H4 (cell line): ENCODE data around the gene ICAM3. TPM values are rescaled to one million over a fixed set of nuclear protein-coding genes. Genes with fewer than 3 reads are reported as not detected.
"Not testable (repeated sequence)": the region's sequence is repeated elsewhere in the genome, so short reads cannot be mapped to it uniquely, and the experiment has no call there.

ENCODE experiments used
- DNase-seq: peaks from one replicate; pipeline ENCODE4 v3.0.0-alpha.2; 2015; ENCODE audit warnings: low spot score
- total RNA-seq: library from RNA; depleted of rRNA; stranded (reverse); fragments of >200 nt; shearing (Covaris generic); gene quantifications from 2 replicates; pipeline ENCODE4 v1.2.3, GENCODE V29; 2014

ICAM3 gene
- total RNA-seq, 1 experiment from 2014 or later, result 7.3 TPM

DNA sequence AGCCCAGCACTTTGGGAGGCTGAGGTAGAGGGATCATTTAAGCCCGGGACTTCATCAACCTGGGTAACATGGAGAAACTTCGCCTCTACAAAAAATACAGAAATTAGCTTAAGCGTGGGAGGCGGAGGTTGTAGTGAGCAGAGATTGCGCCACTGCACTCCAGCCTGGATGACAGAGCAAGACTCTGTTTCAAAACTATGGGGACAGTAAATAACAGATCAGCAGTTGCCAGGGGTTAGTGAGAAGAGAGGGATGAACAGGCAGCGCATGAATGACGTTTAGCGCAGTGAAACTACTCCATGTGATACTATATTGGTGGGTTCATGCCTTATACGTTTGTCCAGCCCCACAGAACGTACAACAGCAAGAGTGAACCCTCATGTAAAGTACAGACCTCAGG is 7.1 kb upstream of the ICAM3 start:
- DNase-seq, result no peak

DNA sequence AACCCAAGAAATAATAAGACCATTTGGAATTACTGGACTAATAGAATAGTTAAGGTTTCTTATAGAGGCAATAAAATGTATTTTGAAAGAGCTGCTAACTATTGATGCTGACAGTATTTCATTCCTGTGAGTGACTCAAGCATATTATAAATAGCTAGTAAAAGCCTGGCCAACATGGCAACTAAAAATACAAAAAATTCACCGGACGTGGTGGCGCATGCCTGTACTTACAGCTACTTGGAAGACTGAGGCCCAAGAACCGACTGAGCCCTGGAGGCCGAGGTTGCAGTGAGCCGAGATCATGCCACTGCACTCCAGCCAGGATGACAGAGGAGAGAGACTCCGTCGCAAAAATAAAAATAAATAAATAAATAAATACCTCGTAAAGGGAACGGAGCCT is 5.4 kb upstream of the ICAM3 start:
- no peak for DNase-seq

DNA sequence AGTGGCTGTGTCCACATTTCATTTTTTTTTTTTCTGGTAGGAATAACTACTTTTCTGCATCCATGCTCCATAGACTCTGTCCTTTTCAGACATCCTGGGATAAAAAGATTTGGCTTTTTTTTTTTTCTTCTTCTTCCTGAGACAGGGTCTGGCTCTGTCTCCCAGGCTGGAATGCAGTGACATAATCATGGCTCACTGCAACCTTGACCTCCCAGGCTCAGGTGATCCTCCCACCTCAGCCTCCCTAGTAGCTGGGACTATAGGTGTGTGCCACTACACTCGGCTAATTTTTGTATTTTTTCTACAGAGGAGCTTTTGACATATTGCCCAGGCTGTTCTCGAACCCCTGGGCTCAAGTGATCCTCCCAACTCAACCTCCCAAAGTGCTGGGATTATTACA is 4.1 kb upstream of the ICAM3 start:
- no peak for DNase-seq

DNA sequence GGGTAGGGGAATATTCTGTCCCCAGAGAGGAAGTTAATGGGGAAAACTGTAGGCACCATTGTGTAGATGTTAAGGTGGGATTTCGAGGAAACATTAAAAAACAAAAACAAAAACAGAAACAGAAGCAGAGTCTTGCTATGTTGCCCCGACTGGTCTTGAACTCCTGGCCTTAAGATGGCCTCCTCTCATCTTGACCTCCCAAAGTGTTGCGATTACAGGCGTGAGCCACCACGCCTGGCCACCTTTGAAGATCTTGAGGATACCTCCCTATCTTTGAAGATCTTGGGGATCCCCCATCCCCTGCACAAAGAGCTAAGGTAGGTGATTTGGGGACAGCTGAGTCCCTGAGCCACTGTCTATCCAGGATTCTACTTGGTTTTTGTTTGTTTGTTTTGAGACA is 553 bp upstream of the ICAM3 start:
- DNase-seq, result no peak

DNA sequence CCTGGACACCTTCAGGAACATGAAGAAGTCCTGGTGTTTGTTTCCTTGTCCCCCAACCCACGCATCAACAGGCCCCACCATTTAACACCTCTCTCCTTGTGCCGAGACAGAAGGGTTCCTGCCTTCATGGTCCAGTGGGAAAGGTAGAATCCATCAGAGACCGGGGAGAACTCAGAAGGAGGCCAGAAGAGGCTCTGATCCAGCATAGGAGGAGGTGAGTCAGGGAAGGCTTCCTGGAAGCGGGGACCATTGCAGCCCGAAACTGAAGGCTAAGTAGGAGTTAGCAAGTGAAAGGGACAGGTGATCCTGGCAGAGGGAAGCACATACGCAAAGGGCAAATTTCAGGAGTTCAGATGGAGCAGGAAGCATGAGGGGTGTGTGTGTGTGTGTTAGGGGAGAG is 484 bp downstream of the ICAM3 start:
- no peak for DNase-seq

DNA sequence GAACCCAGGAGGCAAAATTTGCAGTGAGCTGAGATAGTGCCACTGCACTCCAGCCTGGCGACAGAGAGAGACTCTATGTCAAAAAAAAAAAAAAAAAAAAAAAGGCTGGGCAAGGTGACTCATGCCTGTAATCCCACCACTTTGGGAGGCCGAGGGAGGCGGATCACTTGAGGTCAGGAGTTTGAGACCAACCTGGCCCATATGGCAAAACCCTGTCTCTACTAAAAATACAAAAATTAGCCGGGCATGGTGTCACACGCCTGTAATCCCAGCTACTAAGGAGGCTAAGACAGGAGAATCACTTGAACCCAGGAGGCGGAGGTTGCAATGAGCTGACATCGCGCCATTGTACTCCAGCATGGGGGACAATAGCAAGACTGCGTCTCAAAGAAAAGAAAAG is 2.7 kb downstream of the ICAM3 start:
- DNase-seq, result not testable (repeated sequence)

DNA sequence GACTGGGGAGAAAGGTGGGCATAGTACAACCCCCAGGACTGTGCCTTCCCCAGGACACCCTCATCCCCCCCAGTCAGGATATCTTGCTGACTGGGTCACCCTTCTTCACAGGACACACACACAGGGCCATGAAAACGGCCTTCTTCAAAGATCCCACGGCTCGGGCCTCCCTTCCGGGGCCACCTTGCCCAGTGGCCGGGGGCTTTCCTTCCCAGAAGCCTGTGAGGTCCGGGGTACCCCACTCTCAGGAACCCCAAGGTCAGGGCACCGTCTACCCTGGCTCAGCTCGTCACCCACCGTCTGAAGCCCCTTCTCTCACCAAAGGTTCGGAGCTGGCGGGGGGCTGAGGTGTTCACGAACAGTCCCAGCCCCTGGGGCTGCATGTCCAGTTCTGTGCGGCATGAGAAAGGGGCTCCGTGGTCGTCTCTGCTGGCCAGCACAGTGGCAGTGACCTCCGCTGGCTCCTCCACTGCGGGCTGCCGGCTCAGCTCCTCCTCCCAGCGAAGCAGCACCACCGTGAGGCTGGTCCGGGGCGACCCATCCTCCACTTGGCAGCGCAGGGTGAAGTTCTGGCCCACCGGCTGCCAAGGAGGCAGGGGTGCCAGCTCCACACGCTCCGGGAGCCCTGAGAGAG is 4.0 kb downstream of the ICAM3 start:
- DNase-seq, result no peak

DNA sequence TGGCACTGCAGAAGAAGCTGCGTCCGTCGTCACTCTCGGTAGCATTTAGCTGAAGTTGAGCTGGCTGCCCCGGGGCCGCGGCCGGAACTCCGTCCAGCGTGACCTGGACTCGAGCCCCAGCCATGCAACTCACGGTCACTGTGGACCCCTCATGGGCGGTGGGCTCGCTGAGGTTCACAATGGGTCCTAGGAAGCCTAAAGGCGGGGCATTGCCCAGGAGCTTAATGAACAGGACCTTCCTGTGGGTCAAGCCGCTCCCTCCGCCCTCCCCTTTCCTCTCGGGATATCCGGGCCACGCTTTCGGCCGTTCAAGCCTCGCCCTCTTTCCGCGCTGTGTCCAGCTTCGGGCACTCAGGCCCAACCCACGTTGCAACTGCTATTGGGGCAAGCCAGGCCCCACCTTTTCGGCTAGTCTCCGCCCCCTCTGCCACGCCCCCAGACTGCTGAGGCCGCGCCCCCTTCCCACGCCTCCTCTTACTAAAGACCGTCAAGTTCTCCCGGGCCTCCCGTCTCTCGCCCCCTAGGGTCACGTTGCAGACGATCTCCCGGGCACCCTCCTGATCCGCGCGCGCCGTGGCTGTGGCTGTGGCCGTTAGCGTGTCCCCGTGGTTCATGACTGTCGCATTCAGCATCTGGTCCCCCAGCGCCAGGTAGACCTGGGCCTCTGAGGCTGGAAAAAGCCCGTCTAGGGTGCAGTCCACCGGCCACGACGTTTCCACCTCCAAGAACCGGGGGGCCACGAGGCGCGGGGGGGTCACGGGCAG is 4.7 kb downstream of the ICAM3 start:
- peak; percentile 91 for DNase-seq

DNA sequence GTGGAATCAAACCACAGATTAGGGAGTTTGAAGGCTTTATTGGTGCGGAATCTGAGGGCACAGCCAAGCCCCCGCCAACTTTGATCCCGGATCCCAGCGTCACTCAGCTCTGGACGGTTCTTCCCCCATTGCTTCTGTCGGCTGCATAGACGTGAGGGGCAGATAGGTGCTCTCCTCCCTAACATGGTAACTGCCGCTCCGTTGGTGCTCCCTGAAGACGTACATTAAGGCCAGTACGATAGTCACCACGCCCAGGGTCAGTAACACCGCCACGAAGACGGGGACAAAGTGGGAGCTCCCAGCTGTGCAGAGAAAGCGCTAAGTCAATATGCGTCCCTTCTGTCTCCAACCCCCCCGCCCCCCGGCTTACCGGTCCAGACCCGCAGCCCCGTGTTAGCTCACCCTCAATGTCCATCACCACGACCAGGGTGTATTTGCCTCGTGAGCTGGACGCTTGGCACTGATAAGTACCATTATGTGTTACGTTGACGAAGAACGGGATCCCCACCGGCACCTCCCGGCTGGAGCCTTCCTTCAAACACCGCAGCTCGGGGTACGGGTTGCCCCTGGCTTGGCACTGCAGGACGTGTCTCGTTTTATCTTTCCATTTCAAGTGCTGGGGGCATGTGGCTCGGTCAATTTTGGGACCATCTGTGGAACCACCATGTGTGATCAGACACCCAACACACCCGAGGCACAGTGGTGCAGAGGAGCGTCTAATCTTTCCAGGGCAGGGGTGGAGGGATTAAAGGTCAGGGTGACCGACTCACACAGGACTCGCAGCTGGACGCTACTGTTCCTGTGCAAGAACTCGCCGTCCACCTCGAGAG is 5.5 kb downstream of the ICAM3 start:
- DNase-seq, result peak; percentile 37

DNA sequence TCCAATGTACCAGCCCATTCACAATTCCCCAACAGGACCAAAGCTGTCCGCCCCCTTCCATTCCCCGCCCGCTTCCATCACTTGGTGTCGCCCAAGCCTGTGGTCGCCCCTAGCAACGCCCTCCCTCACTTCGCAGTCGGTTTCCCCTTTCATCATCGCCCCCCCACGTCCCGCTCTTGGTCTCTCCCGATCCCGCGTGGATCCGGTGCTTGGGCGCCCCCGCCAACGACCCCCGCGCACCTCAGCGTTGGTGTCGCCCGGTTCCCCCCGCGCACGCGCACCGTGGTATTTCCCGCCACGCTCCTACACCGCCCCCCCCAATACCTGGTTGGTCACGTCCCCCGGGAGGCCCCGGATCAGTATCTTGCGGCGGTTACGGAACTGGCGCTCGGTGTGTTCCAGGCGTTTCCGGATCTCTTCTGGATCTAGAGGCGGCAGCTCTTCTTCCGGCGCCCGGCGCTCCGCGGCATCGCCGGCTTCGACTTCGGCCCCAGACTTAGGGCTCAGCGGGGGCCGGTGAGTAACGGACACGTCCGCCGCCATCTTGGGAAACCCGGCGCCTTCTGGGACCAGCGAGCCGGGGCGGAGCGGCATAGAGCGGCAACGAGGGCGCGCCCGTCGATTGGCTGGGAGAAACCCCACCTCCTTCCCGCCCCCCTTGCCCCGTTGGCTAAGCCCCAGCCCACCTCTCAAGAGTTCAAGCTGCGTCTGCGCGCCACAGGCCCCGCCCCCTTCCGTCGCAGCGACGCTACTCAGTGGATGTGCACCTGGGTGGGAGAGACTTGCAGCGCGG is 6.3 kb downstream of the ICAM3 start, which contains the start of gene RAVER1:
RAVER1 (minus strand) TSS at position 565 of the 793 bp plus-strand sequence; CDS start at position 543, 22 bp downstream.
- DNase-seq, result peak; percentile 96

DNA sequence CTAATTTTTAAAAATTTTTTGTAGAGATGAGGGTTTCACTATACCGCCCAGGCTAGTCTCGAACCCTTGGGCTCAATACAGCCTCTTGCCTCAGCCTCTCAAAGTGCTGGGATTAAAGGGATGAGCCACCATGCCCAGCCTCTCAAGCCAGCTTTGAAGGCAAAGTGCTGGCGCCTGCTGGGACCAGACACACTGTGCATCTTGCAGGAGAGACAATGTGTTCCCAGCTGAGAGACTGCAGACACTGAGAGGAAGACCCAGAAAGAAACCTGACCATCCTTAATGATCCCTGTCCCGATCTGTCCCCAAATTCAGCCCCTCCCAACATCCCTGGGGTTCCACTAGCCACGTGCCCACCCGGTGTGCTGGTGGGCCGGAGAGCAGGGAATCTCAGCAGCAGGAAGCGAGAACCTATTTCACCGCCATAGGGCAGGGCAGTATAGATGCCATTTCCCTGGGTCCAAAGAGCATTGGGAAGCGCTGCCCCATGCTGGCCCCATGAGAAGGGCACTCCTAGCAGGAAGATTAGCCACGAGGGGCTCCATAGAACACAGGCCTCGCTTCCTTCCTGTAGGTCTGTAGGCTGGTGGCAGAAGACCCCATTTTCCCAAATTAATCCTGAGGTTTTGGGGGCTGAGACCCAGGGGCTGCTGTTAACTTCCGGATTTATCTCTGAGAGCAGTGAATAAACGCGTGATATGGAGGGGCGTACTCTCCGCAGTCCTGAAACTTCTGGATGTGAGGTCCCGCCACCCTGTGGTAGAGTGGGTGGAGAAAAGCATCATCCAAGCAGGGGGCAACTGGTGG is 7.1 kb downstream of the ICAM3 start:
- DNase-seq, result no peak

DNA sequence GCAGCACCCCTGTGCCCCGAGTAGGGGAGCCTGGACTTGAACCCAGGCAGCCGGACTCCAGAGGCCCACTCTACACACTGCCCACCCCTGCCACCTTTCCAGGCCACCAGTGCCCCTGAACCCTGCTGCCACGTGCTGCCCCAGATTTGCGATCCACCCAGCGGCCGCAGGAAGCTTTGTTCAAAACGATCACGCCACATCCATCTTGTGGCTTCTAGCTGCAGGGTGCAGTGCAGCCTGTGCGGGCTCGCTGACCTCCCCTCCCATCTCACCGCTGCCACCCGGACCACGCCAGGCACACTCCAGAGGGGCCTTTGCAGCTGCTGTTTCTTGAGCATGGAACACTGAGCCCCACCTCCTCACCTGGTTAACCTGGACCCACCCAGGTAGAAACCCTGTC is 9.9 kb downstream of the ICAM3 start:
- DNase-seq, result no peak

DNA sequence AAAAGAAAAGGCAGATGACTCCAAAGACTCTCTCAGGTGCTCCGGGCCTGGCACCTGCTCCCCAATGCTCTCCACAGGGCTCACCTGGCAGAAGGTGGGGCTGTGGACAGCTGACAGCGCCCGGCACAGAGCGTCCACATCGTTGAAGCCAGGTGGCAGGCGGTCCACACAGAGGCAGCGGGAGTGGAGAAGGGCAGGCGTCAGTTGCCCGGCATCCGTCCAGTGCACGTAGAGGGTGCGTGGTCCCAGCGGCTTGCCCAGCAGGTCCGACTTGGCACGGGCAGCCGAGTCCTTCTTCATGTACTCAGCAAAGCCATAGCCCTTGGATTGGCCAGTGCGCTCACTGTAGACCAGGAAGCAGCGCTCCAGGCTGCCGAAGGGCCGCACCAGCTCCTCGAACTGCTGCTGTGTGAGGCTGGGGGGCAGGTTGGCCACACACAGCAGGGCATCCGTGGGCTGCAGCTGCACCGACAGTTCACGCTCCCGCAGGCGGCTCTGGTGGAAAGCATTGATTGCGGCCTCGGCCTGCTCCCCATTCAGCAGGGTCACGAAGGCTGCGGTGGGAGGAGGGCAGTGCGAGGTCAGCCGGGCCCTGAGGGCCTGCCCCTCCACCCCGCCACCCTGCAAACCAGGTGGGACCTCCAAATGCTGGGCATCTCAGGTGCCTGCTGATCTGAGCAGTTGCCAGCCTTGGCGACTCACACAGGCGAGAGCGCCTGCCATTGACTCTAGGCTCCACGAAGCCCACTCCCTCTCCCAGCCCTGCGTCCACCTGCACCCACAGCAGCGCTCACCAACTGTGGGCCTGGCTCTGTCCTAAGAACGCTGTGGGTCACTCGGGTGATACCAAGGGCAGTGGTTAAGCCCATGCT is 10.6 kb downstream of the ICAM3 start:
- no peak for DNase-seq

DNA sequence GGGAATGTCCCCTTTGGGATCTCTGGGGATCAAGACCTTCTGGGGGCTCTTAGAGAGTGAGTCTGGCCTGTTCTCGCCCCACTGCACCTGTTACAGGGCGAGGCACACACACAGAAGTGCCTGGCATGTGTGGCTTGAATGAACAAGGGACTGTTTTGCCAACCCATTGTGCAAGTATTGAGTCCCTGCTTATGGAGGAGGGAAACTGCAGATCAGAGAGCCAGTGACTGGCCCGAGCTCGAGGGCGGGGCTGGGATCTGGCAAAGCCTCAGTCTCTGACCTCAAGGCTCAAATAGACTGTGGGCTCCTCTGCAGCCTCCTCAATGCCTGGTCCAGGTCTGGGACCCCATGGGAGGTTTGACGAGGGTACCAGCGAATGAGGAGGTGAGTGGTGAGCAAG is 11.6 kb downstream of the ICAM3 start:
- no peak for DNase-seq

DNA sequence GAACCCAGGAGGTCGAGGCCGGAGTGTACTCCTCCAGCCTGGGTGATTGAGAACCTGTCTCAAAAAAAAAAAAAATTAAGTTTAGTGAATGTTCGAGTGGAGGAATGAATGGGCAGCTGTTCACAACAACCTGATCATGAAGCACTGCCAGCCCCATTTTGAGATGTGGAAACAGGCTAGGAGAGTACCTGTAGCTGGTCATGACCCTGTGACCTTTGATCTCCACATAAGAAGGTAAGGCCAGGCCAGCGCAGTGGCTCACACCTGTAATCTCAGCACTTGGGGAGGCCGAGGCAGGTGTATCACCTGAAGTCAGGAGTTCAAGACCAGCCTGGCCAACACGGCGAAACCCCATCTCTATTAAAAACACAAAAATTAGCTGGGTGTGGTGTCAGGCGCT is 13.7 kb downstream of the ICAM3 start:
- DNase-seq, result no peak

DNA sequence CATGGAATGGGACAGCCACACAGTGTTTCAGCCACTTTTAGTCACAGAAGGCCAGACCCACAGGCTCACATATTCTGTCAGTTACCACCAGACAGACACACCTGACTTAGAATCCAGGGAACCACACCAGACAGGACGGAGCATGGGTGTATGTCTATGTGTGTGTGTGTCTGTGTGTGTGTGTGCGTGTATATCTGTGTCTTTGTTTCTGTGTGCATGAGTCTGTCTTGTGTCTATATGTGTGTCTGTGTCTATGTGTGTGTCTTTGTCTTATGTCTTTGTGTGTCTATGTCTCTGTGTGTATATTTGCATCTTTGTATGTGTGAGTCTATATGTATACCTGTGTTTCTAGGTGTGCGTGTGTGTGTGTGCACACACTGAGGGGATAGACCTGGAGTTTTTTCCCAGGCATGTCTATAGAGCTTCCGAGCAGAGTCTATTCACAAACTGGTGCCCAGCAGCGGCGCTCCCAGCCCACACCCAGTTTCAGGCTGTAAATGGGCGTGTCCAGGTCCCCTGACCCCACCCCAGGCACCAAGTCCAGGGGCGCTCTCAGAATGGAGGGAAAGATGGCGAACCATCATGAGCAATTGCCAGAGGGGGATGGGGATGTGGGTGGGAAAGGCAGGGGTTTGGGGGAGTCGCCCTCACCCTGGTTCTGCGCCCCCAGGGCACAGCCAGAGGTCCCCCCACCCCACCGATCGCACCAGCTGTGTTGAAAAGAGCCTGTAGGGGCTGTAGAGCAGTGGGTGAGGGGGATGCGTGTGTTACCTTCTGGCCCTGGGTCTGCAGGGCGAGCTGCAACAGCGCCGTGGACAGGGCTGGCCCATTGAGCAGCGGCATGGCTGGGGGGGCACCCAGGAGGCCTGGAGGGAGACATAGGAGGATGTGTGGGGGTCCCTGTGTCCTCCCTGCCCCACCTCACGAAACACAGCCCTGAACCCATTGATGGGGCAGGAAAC is 17.3 kb downstream of the ICAM3 start:
- no peak for DNase-seq

DNA sequence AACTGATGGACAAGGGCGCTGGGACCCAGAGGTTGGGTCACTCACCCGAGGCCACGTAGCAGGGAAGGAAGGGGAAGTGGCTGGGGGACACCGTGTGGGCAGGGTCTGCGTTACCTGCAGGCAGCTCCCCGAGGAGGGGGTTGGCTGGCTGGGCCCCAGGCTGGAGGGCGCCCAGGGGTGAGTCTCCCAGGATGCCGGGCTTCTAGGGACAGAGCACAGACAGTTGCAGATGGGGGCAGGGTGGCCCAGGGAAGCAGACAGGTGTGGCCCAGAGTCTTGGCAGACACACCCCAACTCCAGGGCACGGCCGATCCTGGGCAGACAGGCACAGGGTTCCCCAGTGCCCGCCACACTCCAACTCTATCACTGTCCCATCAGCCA is 18.0 kb downstream of the ICAM3 start:
- DNase-seq, result no peak

DNA sequence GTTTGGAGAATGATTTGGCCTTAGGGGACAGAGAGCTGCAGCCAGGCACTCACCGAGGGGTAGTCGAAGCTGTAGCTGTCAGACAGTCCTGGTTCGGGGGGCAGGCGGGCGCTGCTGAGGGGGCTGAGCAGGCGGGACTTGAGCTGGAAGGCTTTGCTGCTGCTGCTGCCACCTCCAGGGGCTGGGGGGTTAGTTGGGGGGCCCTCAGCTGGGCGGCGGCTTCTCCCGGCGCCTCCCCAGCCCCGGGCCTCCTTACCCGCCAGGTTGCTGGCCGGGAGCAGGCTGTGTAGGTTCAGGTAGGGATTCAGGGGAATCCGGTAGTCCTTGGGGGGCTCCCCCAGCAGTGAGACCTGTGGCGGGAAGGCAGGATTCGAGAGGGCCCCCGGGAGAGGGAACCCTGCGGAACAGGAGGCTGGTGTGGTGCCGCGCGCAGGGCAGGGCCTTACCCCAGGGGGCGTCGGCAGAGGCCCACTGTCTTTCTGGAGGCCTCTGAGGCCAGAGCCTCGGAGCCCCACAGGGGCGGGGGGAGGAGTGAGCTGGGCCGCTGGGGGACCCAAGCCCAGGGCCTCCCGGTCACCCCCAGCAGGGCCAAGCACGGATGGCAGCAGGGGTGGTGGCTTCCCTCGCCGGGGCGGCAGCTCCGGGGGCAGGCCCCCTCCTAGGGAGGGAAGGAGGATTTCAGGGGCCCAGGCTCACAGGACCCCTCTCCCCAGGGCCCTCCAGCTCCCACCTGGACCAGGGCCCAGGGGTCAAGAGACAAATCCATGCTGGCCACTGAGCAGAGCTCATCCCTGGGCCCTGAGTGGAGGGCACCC is 18.6 kb downstream of the ICAM3 start:
- no peak for DNase-seq
